HG03196 (cell line): ENCODE results near the gene POLA1.
A peak's percentile ranks its signal among the peaks of the same experiment; 100 is the strongest.

Experiments used
- ATAC-seq: cut with Tn5 transposase; IDR thresholded peaks from one replicate; pipeline ENCODE4 v1.9.1; 2021; ENCODE audit not compliant: unreplicated experiment

Gene POLA1

DNA sequence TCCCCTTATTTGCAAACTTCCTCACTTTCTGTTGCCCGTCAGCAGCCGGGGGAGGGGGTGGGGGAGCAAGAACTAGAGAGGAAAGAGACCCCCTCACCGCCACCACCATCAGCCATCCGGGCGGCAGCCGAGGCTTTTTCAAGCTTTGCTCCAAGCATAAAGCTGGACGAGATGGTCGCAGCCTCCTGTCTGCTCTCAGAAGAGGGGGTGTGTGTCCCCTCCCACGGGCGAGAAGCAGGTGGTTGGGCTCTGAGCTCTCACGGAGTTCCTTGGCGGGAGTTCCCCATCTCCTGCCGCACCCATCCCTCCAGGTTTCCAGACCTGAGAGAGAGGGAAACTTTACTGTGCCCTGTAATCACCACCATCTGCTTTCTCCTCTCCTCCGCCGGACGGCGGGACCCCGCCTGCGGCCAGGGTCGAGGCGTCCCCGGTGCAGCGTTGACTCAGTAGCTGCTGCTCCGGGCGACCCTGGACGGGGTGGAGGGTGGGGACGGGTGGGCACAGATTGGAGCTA, 326.7 kb downstream of the POLA1 start:
- no peak for ATAC-seq

DNA sequence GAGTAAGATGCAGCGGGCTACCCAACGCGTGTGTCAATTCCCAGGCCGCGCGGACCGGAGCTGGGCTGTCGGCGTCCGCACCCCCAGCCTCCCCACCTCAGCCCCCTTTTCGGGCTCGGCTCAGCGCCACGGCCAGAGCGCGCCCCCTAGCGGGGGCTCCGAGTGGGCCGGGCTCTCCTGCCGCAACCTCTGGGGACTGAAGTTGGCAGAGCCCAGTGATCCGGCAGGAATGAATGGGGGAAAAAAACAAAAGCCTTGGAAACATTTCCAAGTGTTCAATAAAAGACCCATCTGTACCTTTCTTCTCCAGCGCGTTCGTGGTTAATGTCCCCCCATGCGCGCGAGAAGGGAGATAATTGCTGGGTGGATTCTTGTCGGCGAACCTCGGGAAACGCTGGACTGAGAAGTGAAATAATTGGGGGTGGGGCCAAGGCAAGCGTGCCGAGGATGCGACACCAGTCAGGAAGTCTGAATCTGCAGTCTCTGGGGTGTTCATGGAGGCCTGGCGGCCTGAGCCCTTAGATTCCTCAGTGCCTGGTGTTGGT, 327.3 kb downstream of the POLA1 start:
- peak; percentile 64 for ATAC-seq

DNA sequence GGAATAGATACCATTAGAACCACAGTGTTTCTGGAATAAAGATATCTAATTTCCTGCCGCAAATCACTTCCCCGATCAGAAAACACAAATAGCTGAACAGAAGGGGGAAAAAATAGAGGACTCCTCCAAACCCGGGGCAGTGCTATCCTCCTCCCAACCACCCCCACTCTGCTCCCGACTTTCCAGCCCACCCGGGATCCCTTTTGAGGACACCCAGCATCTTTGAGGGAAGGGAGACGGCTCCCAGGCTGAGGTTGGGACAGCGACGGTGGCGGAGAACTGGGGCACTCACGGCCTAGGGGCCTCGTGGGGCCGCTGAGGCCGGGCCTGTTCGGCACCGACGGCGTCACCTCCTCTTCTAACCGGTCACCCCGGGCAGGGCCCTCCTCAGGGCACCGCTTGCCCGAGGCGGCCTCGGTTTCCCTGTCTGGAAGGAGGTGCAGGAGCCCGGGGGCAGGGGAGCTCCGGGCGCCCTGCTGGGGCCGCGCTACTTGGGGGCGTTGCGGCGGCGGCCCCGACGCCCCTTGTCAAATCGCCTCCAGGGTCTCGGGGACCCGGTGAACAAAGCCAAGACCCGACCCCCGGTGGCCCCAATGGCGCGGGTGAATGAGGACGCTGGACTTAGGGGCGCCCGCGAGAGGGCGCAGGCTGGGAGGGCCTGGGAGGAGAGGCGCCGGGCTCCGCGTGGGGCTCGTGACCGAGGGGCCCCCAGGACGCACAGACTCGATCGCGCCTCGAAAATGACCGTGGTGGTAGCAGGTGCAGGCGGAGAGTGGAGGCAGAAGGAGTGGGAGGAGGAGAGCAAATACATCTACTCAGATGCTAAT, 329.0 kb downstream of the POLA1 start:
- no peak for ATAC-seq

DNA sequence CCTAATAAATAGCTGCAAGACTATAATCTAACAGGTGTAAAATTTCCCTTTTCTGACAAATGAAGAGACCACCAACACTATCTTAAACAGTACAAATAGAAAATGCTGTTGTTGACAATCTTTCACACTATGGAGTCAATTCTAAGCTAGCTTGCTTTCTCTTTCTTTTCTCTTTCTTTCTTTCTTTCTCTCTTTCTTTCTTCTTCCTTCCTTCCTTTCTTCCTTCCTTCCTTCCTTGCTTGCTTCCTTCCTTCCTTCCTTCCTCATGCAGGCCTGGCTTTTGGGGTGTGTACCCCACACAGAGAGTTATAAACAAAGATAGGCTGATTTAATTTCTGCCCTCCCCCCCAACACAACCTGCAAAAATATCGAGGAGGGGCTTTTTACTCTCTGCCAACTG, 330.2 kb downstream of the POLA1 start:
- no peak for ATAC-seq

DNA sequence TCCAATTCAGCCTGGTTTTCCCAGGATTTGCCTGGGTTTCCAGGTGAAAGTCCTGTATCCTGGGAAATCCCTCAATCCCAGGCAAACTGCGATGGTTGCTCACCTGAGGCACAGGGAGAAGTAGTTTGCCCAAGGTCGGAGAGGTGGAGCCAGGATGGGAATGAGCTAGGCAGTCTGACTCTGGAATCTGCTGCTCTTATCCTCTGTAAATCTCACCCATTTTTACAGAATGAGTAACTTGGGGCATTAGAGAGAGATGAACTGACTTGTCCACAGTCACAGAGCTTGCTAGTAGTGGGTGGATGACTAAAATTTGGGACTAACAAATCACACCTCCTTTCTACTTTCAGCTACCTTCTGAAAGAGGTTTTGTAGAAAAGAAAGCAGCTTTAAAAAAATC, 331.9 kb downstream of the POLA1 start:
- no peak for ATAC-seq

DNA sequence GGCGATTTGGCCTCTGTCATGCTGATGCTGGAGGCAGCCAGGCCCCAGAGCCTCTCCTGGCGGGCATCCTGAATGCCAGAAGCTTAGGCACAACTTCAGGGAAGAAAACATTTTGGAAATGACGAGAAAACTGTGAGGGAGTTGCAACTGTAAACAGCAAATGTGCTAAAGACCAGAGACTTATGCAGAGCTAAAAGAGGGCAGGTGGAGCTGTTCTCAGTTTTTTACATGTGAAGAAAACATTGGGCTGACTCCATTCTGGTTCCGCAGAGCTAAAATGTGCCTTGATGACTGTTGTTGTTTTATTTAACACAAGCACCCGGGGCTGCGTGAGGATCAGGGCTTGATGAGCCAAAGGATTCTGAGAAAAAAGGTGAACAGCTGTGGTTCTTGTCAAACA, 332.9 kb downstream of the POLA1 start:
- ATAC-seq, result no peak

DNA sequence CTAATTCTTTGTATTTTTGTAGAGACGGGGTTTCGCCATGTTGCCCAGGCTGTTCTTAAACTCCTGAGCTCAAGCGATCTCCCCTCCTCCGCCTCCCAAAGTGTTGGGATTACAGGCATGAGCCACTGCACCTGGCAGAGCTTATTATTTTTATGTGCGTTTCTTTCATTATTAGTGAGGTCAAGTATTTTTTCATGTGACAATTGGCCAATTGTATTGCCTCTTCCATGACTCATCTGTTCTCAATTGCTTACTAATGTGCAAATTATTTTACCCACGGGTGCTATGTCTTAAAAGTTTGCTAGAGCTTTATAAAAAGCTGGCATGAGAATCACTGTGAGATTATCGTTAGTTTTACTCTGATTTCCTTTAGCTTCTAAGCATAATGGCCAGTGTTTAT, 335.0 kb downstream of the POLA1 start:
- no peak for ATAC-seq

DNA sequence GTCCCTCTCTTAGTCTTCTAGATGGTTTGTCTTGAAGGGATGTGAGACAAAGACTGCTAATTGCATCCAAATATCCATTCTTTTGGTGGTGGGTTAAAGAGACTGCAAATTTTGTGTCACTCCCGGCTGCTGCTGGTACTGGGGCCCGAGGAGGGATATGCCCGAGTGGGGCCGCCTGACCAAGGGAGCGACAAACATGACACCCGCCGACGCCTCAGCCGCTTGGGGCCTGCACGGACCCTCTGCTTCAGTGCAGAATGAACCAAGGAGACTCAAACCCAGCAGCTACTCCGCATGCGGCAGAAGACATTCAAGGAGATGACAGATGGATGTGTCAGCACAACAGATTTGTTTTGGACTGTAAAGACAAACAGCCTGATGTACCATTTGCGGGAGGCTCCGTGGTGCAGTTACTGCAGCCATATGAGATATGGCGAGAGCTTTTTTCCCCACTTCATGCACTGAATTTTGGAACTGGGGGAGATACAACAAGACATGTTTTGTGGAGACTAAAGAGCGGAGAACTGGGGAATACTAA, 335.6 kb downstream of the POLA1 start:
- ATAC-seq, result no peak

DNA sequence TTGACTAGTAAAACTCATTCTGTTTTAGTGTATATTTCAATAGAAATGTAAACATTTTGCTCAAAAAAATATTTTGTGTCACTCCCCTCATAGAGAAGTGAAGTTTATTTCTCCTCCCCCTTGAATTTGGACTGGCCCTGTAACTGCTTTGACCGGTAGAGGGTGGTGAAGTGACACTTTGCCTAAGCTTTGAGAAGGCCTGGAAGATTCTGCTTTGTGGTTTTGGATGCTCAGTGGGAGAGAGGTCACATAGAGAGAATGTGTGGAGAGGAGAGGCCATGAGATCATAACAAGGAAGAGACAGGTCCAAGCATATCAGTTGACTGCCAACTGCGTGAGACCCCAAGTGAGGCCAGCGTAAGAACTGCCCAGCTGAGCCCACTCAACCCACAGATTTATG, 341.2 kb downstream of the POLA1 start:
- ATAC-seq, result no peak

DNA sequence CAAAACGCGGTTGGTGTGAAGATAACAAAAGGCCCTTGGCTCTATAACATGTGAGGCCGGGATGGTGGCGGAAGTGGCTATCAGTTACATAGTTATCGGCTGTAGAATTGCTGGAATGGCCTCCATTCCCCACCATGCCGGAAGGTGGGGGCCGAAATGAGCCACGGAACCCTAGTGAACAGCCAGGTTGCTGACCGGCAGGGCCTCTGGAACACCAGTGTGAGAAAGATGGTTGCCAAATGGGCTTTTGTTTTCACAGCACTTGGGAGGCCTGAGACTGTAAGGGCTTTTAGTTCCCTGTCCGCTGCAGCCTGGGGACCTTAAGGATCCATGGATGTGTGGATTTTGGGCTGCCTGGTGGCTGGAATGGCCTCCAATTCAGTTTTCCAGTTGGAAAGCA, 345.3 kb downstream of the POLA1 start:
- ATAC-seq, result no peak

DNA sequence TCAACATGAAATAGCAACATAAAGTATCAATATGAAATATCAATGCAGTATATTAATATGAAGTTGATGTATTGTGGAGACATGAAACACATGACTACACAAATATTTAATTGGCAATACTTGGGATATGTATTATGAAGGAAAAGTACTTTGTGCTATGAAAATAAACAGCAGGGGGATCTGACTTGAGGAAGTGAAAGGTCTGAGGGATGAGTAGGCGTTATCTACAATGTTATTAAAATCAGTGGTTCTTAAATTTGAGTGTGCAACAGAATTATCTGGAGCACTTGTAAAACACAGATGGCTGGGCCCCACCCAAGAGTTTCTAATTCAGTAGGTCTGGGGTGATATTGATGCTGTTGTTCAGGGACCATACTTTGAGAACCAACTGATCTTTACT, 349.5 kb downstream of the POLA1 start:
- no peak for ATAC-seq
